ENCODE measurements around the gene ARHGAP26. TPM values are rescaled to one million over a fixed set of nuclear protein-coding genes. Genes with fewer than 3 reads are reported as not detected.

Gene ARHGAP26
- total RNA-seq, 2 donors from 2014 or later: 27.5 to 80.7 TPM

- no peak for TF ChIP-seq CTCF (IDR thresholded peaks at IDR 0.05)
- Histone ChIP-seq H3K27me3 (replicated peaks; ENCODE audit: insufficient read depth) (no peaks in the 10 kb centered on the region), H3K36me3 (no peaks in the 10 kb centered on the region), H3K4me1 (ENCODE audit: control insufficient read depth in 1 of 2, low read depth in 2 of 2) (peaks cover 12 to 56% of the 10 kb centered on the region in 2 donors), H3K4me3 (no peak overlapping the region), H3K27ac (no peak overlapping the region), H3K9me3 (no peaks in the 10 kb centered on the region)
- DNase-seq (ENCODE audit: low spot score): no peak
- no peak for ATAC-seq (ENCODE audit: insufficient number of reproducible peaks, low FRiP score, low read depth)
Observed at GRCh38 chr5:143181173-143181572, 411.0 kb downstream of the ARHGAP26 start.

- Histone ChIP-seq H3K27ac (no peak overlapping the region), H3K36me3 (no peaks in the 10 kb centered on the region), H3K9me3 (no peaks in the 10 kb centered on the region), H3K4me1 (ENCODE audit: control insufficient read depth in 1 of 2, low read depth in 2 of 2) (peaks cover 12 to 49% of the 10 kb centered on the region in 2 donors), H3K27me3 (replicated peaks; ENCODE audit: insufficient read depth) (no peaks in the 10 kb centered on the region), H3K4me3 (no peak overlapping the region)
- DNase-seq (ENCODE audit: low spot score) (no peak), ATAC-seq (ENCODE audit: insufficient number of reproducible peaks, low FRiP score, low read depth) (no peak)
- TF ChIP-seq CTCF (IDR thresholded peaks at IDR 0.05): no peak
Observed at GRCh38 chr5:143182106-143182505, 411.9 kb downstream of the ARHGAP26 start.

GRCh38 chr5:143182901-143183820 lies 413.0 kb downstream of the ARHGAP26 start:
- no peaks in the 10 kb centered on the region for H3K27me3 ChIP-seq (replicated peaks; ENCODE audit: insufficient read depth)
- no peaks in the 10 kb centered on the region for H3K9me3 ChIP-seq
- DNase-seq (ENCODE audit: low spot score) (no peak), ATAC-seq (ENCODE audit: insufficient number of reproducible peaks, low FRiP score, low read depth) (no peak)
- no peaks in the 10 kb centered on the region for H3K36me3 ChIP-seq
- peaks cover 10 to 45% of the 10 kb centered on the region in 2 donors for H3K4me1 ChIP-seq (ENCODE audit: control insufficient read depth in 1 of 2, low read depth in 2 of 2)
- no peak for TF ChIP-seq CTCF (IDR thresholded peaks at IDR 0.05)
- H3K27ac ChIP-seq: no peak overlapping the region
- no peak overlapping the region for H3K4me3 ChIP-seq

GRCh38 chr5:143183989-143184388 lies 413.8 kb downstream of the ARHGAP26 start:
- Histone ChIP-seq H3K4me3 (no peak overlapping the region), H3K4me1 (ENCODE audit: control insufficient read depth in 1 of 2, low read depth in 2 of 2) (peaks cover 10 to 40% of the 10 kb centered on the region in 2 donors), H3K9me3 (no peaks in the 10 kb centered on the region), H3K27me3 (replicated peaks; ENCODE audit: insufficient read depth) (no peaks in the 10 kb centered on the region), H3K36me3 (no peaks in the 10 kb centered on the region), H3K27ac (no peak overlapping the region)
- DNase-seq (ENCODE audit: low spot score): no peak
- no peak for ATAC-seq (ENCODE audit: insufficient number of reproducible peaks, low FRiP score, low read depth)
- no peak for TF ChIP-seq CTCF (IDR thresholded peaks at IDR 0.05)

DNA sequence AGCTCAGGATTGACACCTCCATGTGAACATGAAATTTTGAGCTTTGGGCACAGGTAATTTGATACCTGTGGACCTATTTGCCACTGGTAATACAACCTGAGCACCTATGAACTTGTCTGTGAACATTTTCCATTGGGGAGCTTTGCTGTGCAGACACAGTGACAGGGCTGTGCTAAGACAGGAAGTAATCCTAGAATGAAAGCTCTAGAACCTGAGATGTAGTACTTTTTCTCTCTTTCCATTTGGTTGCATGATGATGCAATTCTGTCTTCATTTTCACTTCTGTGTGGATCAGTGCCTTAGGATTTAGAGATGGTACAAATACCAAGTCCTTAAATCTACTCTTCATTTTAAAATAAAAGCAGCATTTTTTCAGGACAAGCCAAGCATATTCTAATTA lies 416.4 kb downstream of the ARHGAP26 start:
- Histone ChIP-seq H3K27ac (no peak overlapping the region), H3K27me3 (replicated peaks; ENCODE audit: insufficient read depth) (no peaks in the 10 kb centered on the region), H3K4me1 (ENCODE audit: control insufficient read depth in 1 of 2, low read depth in 2 of 2) (peaks cover 10 to 40% of the 10 kb centered on the region in 2 donors), H3K36me3 (no peaks in the 10 kb centered on the region), H3K9me3 (peaks cover 6% of the 10 kb centered on the region), H3K4me3 (no peak overlapping the region)
- DNase-seq (ENCODE audit: low spot score) (no peak), ATAC-seq (ENCODE audit: insufficient number of reproducible peaks, low FRiP score, low read depth) (no peak)
- TF ChIP-seq CTCF (IDR thresholded peaks at IDR 0.05): no peak

Data from thoracic aorta (tissue), 2 donors.